ENCODE data around the gene ZNF284. TPM values are rescaled to one million over a fixed set of nuclear protein-coding genes. Genes with fewer than 3 reads are reported as not detected.

The ZNF284 gene
- total RNA-seq, 4 donors from 2014 or later: 1.8 to 3.1 (median 2.0) TPM

GRCh38 chr19:44092108-44092507 is 20.1 kb downstream of the ZNF284 start:
- peaks cover 0 to 24% (median 6%) of the 10 kb centered on the region in 4 donors for H3K4me1 ChIP-seq
- TF ChIP-seq POLR2A (IDR thresholded peaks at IDR 0.05): no peak
- TF ChIP-seq, protein P1, sequence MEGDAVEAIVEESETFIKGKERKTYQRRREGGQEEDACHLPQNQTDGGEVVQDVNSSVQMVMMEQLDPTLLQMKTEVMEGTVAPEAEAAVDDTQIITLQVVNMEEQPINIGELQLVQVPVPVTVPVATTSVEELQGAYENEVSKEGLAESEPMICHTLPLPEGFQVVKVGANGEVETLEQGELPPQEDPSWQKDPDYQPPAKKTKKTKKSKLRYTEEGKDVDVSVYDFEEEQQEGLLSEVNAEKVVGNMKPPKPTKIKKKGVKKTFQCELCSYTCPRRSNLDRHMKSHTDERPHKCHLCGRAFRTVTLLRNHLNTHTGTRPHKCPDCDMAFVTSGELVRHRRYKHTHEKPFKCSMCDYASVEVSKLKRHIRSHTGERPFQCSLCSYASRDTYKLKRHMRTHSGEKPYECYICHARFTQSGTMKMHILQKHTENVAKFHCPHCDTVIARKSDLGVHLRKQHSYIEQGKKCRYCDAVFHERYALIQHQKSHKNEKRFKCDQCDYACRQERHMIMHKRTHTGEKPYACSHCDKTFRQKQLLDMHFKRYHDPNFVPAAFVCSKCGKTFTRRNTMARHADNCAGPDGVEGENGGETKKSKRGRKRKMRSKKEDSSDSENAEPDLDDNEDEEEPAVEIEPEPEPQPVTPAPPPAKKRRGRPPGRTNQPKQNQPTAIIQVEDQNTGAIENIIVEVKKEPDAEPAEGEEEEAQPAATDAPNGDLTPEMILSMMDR (IDR thresholded peaks at IDR 0.05): no peak
- no peak for TF ChIP-seq EP300 (IDR thresholded peaks at IDR 0.05)
- H3K4me3 ChIP-seq: no peak overlapping the region
- peaks cover 0 to 31% (median 0%) of the 10 kb centered on the region in 3 donors for H3K36me3 ChIP-seq
- 55 to 77% methylated on average over 4 of the region's 4 CpGs for WGBS, 2 donors
- no peak for DNase-seq (ENCODE audit: low spot score in 2 of 2)
- H3K27me3 ChIP-seq: no peaks in the 10 kb centered on the region
- H3K27ac ChIP-seq: no peak overlapping the region
- peaks cover 0 to 5% (median 0%) of the 10 kb centered on the region in 4 donors for H3K9me3 ChIP-seq

DNA sequence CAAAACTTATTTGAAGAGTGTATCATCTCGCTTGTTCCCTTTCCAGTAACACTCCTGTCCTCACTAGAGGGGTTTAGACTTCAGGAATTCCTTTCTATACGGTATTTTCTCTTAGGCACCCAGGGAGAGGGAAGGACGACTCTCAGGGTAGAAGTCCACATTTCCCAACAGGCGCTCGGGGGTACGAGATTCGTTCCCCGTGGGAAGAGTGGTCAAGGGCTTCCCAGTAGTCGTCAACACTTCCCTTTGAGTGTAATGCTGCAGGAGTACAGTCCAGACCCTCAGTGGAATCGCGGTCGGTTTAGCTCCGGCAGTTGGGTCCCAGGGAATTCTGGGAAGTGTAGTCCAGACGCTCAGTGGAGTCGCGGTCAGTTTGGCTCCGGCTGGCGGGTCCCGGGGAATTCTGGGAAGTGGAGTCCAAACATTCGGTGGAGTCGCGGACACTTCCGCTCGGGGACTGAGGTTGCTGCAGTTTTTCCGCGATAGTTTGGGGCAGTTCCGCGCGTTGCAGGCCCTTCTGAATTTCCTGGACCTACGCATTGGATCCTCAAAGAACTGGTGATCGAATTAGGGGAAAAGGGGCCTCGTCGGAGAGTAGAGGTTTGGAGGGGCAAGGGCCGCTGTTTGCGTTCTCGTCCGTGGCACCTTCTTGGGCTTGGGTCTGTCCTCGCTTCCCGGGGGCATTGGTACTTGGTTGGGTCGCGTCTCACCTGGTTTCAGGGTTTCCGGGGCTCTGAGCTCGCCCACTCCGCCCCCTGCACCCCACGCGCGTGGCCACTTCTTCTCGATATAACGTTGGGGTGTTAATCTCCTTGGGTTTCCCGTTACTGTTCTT is 22.2 kb downstream of the ZNF284 start, which contains the start of gene ZNF224:
ZNF224 (plus strand) TSS at position 431 of the 835 bp plus-strand sequence. CDS start 3,513 bp downstream, outside the sequence.
- H3K4me3 ChIP-seq: peak within 1 kb of the TSS; percentile 47 to 79 (median 68)
- peaks cover 0 to 24% (median 6%) of the 10 kb centered on the region in 4 donors for H3K4me1 ChIP-seq
- WGBS, 2 donors: 0 to 1% methylated on average over 43 to 50 of the region's 50 CpGs
- peak; percentile 75 to 85 for DNase-seq (ENCODE audit: low spot score in 2 of 2)
- H3K9me3 ChIP-seq: peaks cover 0 to 20% (median 0%) of the 10 kb centered on the region in 4 donors
- no peaks in the 10 kb centered on the region for H3K27me3 ChIP-seq
- TF ChIP-seq EP300 (IDR thresholded peaks at IDR 0.05) (peak; percentile 52 to 81), POLR2A (IDR thresholded peaks at IDR 0.05) (peak in 1 of 2 donors; percentile 34)
- TF ChIP-seq, protein P1 (IDR thresholded peaks at IDR 0.05): no peak
- peak within 1 kb of the TSS in 3 of 4 donors; percentile 75 to 79 (median 77) for H3K27ac ChIP-seq
- H3K36me3 ChIP-seq: peaks cover 0 to 31% (median 0%) of the 10 kb centered on the region in 3 donors

DNA sequence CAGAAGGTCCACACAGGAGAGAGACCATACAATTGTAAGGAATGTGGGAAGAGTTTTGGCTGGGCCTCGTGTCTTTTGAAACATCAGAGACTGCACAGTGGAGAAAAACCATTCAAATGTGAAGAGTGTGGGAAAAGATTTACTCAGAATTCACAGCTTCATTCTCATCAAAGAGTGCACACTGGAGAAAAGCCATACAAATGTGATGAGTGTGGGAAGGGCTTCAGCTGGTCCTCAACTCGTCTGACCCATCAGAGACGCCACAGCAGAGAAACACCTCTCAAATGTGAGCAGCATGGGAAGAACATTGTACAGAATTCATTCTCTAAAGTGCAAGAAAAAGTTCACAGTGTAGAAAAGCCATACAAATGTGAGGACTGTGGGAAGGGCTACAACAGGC is 35.8 kb downstream of the ZNF284 start:
- H3K27ac ChIP-seq: no peak overlapping the region
- H3K36me3 ChIP-seq: peaks cover 4 to 76% (median 13%) of the 10 kb centered on the region in 3 donors
- WGBS, 2 donors: 93 to 94% methylated on average over 3 of the region's 3 CpGs
- peaks cover 0 to 12% (median 7%) of the 10 kb centered on the region in 4 donors for H3K4me1 ChIP-seq
- H3K27me3 ChIP-seq: no peaks in the 10 kb centered on the region
- DNase-seq (ENCODE audit: low spot score in 2 of 2): no peak
- TF ChIP-seq, protein P1 (IDR thresholded peaks at IDR 0.05): no peak
- TF ChIP-seq EP300 (IDR thresholded peaks at IDR 0.05): no peak
- no peak for TF ChIP-seq POLR2A (IDR thresholded peaks at IDR 0.05)
- no peak overlapping the region for H3K4me3 ChIP-seq
- H3K9me3 ChIP-seq: peaks cover 0 to 93% (median 30%) of the 10 kb centered on the region in 4 donors

DNA sequence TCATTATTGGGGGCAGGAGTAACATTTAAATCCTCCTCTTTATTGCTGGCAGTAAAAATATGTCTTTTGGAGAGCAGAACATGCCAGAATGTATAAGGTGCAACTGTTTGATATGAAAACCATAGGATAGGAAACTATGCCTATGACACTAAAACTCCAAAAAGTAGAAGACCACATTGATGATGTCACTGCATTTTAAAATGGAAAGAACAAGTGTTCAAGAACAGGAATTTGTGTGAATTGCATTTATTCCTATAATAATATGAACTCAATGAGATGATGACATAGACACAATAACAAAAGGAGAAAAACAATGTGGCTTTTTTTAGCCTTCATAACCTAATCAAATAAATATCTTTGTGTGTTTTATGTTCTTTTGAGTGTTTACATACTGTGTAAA is 37.5 kb downstream of the ZNF284 start:
- H3K9me3 ChIP-seq: peaks cover 0 to 76% (median 26%) of the 10 kb centered on the region in 4 donors

More for the DNA sequence above, 37.5 kb downstream of the ZNF284 start:
- Histone ChIP-seq H3K4me3 (no peak overlapping the region), H3K4me1 (peaks cover 0 to 19% (median 12%) of the 10 kb centered on the region in 4 donors), H3K27me3 (no peaks in the 10 kb centered on the region), H3K27ac (no peak overlapping the region), H3K36me3 (peaks cover 0 to 59% (median 0%) of the 10 kb centered on the region in 3 donors)
- TF ChIP-seq POLR2A (IDR thresholded peaks at IDR 0.05) (no peak), EP300 (IDR thresholded peaks at IDR 0.05) (no peak)
- TF ChIP-seq, protein P1 (IDR thresholded peaks at IDR 0.05): no peak
- no peak for DNase-seq (ENCODE audit: low spot score in 2 of 2)
